SH-SY5Y (cell line): Measurements from ENCODE around the gene ORAI2.

Experiments used
- GATA2 ChIP-seq: IDR thresholded peaks from 2 replicates; pipeline ENCODE4 v1.6.1; 2011; ENCODE audit warnings: mild to moderate bottlenecking, low read depth, low read length
- GATA3 ChIP-seq: IDR thresholded peaks from 2 replicates; pipeline ENCODE4 v1.6.1; 2011; ENCODE audit warnings: low read depth, mild to moderate bottlenecking, low read length, moderate library complexity

The ORAI2 gene

DNA sequence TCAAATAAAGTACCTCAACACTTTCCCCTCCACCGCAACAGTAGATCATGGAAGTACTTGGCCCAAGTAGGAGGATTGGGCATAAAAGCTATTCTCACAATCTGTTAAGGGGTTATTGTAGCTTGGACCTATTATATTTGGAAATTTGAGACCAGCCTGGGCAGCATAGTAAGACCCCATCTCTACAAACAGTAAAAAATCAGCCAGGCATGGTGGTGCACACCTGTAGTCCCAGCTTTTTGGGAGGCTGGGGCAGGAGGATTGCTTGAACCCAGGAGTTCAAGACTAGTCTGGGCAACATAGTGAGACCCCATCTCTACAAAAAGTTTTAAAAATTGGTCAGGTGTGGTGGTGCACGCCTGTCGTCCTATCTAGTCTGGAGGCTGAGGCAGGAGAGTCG lies 24.0 kb upstream of the ORAI2 start:
- no peak for TF ChIP-seq GATA3

GRCh38 chr7:102410123-102410522 lies 23.3 kb upstream of the ORAI2 start:
- no peak for TF ChIP-seq GATA3
- TF ChIP-seq GATA2, result no peak

DNA sequence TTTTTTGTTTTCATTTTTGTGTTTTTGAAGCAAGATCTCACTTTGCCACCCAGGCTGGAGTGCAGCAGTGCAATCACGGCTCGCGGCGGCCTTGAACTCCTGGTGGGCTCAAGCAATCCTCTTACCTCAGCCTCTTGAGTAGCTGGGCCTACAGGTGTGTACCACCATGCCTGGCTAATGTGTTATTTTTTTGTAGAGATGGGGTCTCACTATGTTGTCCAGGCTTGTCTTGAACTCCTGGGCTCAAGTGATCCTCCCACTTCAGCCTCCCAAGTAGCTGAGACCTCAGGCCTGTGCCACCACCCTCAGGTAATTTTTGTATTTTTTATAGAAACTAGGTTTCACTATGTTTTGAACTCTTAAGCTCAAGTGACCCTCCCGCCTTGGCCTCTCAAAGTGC lies 22.5 kb upstream of the ORAI2 start:
- no peak for TF ChIP-seq GATA3
- no peak for TF ChIP-seq GATA2

DNA sequence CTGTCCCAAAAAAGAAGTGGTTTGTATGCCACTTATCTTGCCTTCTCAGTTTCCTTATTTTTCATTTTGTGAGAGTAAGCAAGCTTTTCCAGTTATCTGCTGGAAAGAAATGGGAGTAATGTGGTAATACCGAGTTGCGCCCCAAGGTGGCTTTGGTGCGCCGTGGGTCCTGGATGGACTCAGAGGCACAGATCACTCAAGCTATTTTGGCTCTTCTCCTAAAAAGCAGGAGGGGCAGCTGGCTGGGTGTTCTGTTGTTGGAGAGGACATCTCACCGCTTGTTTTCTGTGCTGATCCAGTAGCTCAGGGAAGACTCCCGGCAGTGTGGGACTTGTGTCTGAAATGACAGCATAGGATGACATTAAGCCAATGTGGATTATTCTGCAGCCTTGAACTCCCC lies 20.8 kb upstream of the ORAI2 start:
- TF ChIP-seq GATA2, result no peak
- no peak for TF ChIP-seq GATA3

GRCh38 chr7:102413091-102413490 lies 20.3 kb upstream of the ORAI2 start:
- no peak for TF ChIP-seq GATA2
- TF ChIP-seq GATA3, result no peak

DNA sequence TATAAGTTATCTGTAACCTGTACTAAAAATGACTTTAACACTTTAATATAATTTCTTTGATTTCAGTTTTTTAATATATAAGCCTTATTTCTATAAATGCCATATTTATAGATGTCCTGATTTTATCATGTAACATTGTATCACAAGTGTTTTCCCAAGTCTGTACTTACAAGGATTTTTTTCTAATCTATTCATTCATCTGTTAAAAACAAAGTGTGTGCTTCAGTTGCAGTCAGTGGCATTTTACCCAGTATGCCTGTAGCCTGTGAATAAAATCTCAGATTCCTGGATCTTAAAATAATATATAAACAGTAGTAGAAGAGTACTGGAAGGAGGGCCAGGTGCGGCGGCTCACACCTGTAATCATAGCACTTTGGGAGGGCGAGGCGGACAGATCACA lies 19.8 kb upstream of the ORAI2 start:
- TF ChIP-seq GATA2, result no peak
- TF ChIP-seq GATA3, result no peak

- TF ChIP-seq GATA3, result no peak; the same call in 1 of the 2 replicates
- TF ChIP-seq GATA2, result peak; percentile 94
Observed at GRCh38 chr7:102415685-102416225, 17.6 kb upstream of the ORAI2 start.

DNA sequence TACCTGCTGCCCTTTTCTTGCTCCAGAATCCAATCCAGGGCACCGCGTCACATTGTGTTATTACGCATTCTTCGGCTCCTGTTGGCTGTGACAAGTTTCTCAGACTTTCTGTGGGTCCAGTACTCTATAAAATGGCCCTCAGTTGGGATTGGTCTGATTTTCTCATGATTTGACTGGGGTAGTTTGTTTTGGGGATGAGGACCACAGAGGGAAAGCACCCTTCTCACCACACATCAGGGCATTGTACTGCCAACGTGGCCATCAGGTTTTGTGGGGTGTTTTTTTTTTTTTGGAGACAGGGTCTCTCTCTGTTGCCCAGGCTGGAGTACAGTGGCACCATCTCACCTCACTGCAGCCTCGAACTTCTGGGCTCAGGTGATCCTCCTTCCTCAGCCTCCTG lies 17.0 kb upstream of the ORAI2 start:
- TF ChIP-seq GATA2 (no peak), GATA3 (no peak)

DNA sequence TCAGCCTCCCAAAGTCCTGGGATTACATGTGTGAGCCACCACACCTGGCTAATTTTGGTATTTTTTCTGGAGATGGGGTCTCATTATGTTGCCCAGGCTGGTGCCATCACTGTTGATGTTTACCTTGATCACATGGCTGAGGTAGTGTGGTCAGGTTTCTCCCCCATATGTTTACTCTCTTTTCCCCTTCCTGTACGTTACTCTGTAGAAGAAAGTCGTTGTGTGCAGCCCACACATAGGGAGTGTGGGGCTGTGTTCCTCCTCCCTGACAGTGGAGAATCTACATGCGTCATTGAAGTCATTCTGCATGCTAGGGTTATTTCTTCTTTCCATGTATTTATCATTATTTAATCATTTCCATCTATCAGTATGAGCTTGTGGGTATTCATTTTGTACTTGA lies 16.3 kb upstream of the ORAI2 start:
- TF ChIP-seq GATA2 (no peak), GATA3 (no peak)

- TF ChIP-seq GATA2 (no peak), GATA3 (no peak)
Observed at GRCh38 chr7:102418592-102418991, 14.8 kb upstream of the ORAI2 start.

DNA sequence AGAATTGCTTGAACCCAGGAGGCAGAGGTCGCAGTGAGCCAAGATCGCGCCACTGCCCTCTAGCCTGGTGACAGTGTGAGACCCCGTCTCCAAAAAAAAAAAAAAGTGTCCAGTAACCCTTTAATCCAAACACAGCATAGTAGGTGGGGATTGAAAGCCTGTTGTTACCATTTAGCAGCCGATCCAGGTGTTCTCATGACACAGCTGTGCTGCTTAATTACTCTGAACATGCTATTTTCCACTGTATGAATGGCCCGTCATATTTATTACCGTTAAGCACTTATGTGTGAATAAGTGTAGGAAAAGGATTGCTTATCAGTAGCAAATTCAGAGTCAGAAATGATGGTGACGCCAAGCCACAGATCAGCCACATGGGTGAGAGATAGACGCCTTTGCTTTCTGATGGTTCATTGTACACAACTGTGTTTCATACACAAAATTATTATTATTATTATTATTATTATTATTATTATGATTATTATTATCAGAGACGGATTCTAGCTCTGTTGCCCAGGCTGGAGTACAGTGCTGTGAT lies 11.6 kb upstream of the ORAI2 start:
- no peak for TF ChIP-seq GATA3
- TF ChIP-seq GATA2, result no peak

DNA sequence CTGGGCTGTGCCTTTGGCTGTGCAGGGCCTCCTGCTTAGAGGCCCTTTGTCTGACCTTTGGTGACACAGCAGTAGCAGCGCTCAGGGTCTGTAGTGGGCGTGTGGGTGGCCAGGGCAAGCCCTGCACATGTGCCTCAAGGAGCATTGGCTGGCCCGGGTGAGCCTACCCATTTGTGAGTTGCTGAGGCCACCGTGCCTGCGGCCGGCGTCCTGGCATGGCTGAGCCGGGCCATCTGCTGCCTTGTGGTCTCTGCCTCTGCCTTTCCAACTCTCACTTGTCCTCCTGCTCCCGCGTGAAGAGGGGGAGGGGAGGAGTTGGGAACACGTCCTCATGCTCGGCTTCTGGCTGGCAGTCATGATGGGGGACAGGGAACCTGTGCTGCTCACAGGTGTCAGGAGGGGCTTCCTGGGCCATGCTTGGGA lies 9.2 kb upstream of the ORAI2 start:
- TF ChIP-seq GATA2 (no peak), GATA3 (no peak)

DNA sequence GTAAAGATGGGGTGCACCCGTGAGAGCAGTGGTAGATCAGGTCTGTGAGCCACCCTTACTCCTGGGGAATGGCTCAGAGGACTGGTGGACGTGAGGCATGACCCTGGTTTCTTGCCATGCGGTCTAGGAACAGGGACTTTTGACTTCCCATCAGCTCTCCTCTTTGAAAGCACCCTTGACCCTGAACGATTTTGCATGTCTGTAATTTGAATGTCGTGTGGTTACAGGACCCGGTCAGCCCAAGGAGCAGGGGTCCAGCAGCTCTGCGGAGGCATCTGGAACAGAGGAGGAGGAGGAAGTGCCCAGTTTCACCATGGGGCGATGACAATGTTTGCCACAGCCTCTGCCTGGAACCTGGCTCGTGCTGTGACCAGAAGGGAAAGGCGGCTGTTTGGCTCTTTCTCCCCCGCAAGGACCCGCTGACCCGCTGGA lies 8.6 kb upstream of the ORAI2 start:
- TF ChIP-seq GATA3, result no peak
- no peak for TF ChIP-seq GATA2

DNA sequence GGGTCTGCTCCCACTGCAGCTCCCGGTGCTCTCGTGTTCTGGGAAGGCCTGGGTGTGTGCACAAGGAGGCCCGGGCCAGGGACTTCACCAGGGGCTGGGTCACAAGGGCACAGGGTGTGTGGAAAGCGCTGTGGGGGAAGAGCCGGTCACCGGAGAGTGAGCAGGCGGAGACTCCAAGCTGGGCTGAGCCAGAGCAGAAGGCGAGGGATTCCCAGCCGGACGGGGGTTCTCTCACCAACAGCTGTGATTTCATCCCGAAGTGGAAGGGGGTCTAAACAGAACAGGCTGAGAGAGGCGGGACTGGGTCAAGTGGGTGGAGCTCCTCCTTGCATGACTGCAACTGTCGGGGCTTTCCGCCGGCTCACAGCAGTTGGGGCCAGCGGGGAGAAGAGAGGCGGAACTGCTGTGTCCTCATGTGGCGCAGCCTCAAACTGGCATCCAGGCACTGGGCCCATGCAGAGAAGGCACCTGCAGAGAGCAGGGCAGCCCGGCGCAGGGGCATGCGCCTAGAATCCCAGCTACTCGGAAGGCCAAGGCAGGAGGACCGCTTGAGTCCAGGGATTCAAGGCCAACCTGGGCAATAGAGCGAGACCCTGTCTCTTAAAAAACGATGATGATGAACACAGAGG lies 7.6 kb upstream of the ORAI2 start:
- TF ChIP-seq GATA3 (no peak), GATA2 (no peak)

- TF ChIP-seq GATA3, result no peak
- TF ChIP-seq GATA2, result no peak
Observed at GRCh38 chr7:102426268-102427018, 6.9 kb upstream of the ORAI2 start.
